GM18502 (cell line): Measurements from ENCODE around the gene KCNJ14.

Source experiments
- ATAC-seq: cut with Tn5 transposase; IDR thresholded peaks from one replicate; pipeline ENCODE4 v1.9.1; 2021; ENCODE audit warnings: mild to moderate bottlenecking; ENCODE audit not compliant: unreplicated experiment, poor library complexity

The KCNJ14 gene

GRCh38 chr19:48455171-48455907, at the start of gene KCNJ14:
Gene KCNJ14, plus strand, starts transcription at chr19:48455574. Its CDS starts 6,151 bp downstream, at chr19:48461725.
- ATAC-seq, result no peak

GRCh38 chr19:48405850-48406249, 49.5 kb upstream of the KCNJ14 start:
- ATAC-seq, result no peak

GRCh38 chr19:48413879-48414587, 41.3 kb upstream of the KCNJ14 start:
- no peak for ATAC-seq

GRCh38 chr19:48415395-48415794, 40.0 kb upstream of the KCNJ14 start:
- no peak for ATAC-seq

- ATAC-seq, result no peak
These were observed 39.6 kb upstream of the KCNJ14 start for GRCh38 chr19:48415806-48416221.

GRCh38 chr19:48417421-48417820, 38.0 kb upstream of the KCNJ14 start:
- no peak for ATAC-seq

GRCh38 chr19:48418317-48419064, 36.9 kb upstream of the KCNJ14 start:
- ATAC-seq, result no peak

GRCh38 chr19:48419158-48419920, 36.0 kb upstream of the KCNJ14 start:
- peak; percentile 58 for ATAC-seq

- no peak for ATAC-seq
These were observed 33.8 kb upstream of the KCNJ14 start for GRCh38 chr19:48421548-48421947.

GRCh38 chr19:48424694-48425219, 30.6 kb upstream of the KCNJ14 start:
- ATAC-seq, result no peak

GRCh38 chr19:48428670-48429069, 26.7 kb upstream of the KCNJ14 start:
- no peak for ATAC-seq

- ATAC-seq, result no peak
These were observed 22.0 kb upstream of the KCNJ14 start for GRCh38 chr19:48433337-48433736.

- ATAC-seq, result no peak
These were observed 18.8 kb upstream of the KCNJ14 start for GRCh38 chr19:48436586-48436985.

GRCh38 chr19:48441360-48442050, 13.9 kb upstream of the KCNJ14 start:
- no peak for ATAC-seq

GRCh38 chr19:48442116-48443035, 13.0 kb upstream of the KCNJ14 start:
- ATAC-seq, result no peak

GRCh38 chr19:48443256-48443655, 12.1 kb upstream of the KCNJ14 start:
- no peak for ATAC-seq

- ATAC-seq, result no peak
These were observed 11.6 kb upstream of the KCNJ14 start for GRCh38 chr19:48443731-48444128.

GRCh38 chr19:48444129-48444935, 11.0 kb upstream of the KCNJ14 start:
- ATAC-seq, result no peak
